Measurements from ENCODE around the gene LRFN5.

DNA sequence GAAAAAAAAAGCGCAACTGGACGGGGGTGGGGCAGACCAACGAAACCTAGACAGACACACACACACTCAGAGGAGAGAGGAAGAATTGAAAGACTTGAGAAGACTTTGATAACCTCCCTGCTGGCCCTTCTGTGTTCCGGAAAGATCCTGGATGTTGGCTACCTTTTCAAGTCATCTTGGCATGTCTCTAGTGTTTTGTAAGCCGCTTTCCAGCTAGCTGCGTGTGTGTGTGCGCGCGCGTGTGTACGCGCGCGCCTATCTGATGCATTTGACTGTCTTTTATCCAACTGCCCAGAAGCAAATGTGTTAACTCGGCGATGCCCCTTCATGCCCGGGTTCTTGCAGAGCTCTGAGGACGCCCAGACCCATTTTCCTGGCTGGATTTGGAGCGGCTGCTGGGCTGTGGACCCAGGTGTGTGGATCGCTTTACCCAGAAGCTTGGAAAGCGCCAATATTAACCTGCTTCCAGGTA is 664 bp downstream of the LRFN5 start:
- no peak for TF ChIP-seq CTCF (conservative IDR thresholded peaks at IDR 0.05; ENCODE audit: low read depth in 2 of 2)
- peak; percentile 15 for TF ChIP-seq EZH2 (IDR thresholded peaks at IDR 0.05; ENCODE audit: low read depth, unreplicated experiment)
- no peak for TF ChIP-seq STAT1 (IDR thresholded peaks at IDR 0.05; ENCODE audit: unreplicated experiment)
- no peak for TF ChIP-seq POLR2AphosphoS5 (IDR thresholded peaks at IDR 0.05; ENCODE audit: low read depth)
- TF ChIP-seq EZH2phosphoT487 (IDR thresholded peaks at IDR 0.05; ENCODE audit: unreplicated experiment), result no peak
- TF ChIP-seq, protein P1, sequence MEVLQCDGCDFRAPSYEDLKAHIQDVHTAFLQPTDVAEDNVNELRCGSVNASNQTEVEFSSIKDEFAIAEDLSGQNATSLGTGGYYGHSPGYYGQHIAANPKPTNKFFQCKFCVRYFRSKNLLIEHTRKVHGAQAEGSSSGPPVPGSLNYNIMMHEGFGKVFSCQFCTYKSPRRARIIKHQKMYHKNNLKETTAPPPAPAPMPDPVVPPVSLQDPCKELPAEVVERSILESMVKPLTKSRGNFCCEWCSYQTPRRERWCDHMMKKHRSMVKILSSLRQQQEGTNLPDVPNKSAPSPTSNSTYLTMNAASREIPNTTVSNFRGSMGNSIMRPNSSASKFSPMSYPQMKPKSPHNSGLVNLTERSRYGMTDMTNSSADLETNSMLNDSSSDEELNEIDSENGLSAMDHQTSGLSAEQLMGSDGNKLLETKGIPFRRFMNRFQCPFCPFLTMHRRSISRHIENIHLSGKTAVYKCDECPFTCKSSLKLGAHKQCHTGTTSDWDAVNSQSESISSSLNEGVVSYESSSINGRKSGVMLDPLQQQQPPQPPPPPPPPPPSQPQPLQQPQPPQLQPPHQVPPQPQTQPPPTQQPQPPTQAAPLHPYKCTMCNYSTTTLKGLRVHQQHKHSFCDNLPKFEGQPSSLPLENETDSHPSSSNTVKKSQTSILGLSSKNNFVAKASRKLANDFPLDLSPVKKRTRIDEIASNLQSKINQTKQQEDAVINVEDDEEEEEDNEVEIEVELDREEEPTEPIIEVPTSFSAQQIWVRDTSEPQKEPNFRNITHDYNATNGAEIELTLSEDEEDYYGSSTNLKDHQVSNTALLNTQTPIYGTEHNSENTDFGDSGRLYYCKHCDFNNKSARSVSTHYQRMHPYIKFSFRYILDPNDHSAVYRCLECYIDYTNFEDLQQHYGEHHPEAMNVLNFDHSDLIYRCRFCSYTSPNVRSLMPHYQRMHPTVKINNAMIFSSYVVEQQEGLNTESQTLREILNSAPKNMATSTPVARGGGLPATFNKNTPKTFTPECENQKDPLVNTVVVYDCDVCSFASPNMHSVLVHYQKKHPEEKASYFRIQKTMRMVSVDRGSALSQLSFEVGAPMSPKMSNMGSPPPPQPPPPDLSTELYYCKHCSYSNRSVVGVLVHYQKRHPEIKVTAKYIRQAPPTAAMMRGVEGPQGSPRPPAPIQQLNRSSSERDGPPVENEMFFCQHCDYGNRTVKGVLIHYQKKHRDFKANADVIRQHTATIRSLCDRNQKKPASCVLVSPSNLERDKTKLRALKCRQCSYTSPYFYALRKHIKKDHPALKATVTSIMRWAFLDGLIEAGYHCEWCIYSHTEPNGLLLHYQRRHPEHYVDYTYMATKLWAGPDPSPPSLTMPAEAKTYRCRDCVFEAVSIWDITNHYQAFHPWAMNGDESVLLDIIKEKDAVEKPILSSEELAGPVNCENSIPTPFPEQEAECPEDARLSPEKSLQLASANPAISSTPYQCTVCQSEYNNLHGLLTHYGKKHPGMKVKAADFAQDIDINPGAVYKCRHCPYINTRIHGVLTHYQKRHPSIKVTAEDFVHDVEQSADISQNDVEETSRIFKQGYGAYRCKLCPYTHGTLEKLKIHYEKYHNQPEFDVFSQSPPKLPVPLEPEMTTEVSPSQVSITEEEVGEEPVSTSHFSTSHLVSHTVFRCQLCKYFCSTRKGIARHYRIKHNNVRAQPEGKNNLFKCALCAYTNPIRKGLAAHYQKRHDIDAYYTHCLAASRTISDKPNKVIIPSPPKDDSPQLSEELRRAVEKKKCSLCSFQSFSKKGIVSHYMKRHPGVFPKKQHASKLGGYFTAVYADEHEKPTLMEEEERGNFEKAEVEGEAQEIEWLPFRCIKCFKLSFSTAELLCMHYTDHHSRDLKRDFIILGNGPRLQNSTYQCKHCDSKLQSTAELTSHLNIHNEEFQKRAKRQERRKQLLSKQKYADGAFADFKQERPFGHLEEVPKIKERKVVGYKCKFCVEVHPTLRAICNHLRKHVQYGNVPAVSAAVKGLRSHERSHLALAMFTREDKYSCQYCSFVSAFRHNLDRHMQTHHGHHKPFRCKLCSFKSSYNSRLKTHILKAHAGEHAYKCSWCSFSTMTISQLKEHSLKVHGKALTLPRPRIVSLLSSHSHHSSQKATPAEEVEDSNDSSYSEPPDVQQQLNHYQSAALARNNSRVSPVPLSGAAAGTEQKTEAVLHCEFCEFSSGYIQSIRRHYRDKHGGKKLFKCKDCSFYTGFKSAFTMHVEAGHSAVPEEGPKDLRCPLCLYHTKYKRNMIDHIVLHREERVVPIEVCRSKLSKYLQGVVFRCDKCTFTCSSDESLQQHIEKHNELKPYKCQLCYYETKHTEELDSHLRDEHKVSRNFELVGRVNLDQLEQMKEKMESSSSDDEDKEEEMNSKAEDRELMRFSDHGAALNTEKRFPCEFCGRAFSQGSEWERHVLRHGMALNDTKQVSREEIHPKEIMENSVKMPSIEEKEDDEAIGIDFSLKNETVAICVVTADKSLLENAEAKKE (CRISPR knock-in tag; IDR thresholded peaks at IDR 0.05), result no peak
- no peak for TF ChIP-seq JUNB (IDR thresholded peaks at IDR 0.05; ENCODE audit: unreplicated experiment)
- no peak for TF ChIP-seq REST (IDR thresholded peaks at IDR 0.05; ENCODE audit: unreplicated experiment)

Data from GM23338 (cell line).